ENCODE measurements around the gene GPR151. TPM values are rescaled to one million over a fixed set of nuclear protein-coding genes. Genes with fewer than 3 reads are reported as not detected.

GPR151 gene
- total and polyA plus RNA-seq, 2 of the 8 experiments (the other 6 are each of a cell fraction or from before 2014, with no cell fraction given), result 0.03 TPM; not detected in 1

DNA sequence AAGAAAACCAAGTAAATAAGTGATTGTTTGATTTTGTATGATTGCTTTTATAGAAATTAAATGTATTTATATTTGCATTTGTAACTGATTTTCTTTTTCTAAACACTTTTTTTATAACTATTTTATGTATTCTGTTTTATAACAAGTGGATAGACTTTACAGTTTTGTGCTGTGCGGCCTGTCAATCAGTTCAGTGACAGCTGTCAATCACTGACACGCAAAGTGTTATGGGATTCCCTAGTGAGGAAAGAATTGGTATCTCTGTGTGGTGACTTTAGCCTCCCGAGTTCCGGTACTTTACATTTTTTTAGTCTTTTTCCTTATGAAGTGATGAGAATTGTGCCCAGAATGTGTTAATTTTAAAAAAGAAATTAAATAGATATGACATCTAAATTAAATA is 16.3 kb downstream of the GPR151 start:
- Histone ChIP-seq H3K18ac (ENCODE audit: extremely low read depth, low read length) (no peak overlapping the region), H3K56ac (replicated peaks; ENCODE audit: insufficient read length, low read depth, low read length) (no peak overlapping the region), H2BK15ac (ENCODE audit: low read length) (no peak overlapping the region), H2BK120ac (replicated peaks; ENCODE audit: low read depth, low read length) (no peak overlapping the region), H2BK12ac (ENCODE audit: low read depth, low read length) (no peak overlapping the region), H4K20me1 (replicated peaks in 1 of 2; ENCODE audit: control insufficient read depth in 1 of 2, insufficient read depth in 2 of 2, low read length in 2 of 2) (peaks cover 0 to 1% of the 10 kb centered on the region in 2 experiments), H4K5ac (ENCODE audit: insufficient read length, low read depth, low read length) (no peak overlapping the region), H2BK5ac (ENCODE audit: low read depth, low read length) (no peak overlapping the region), H4K91ac (replicated peaks; ENCODE audit: insufficient read length, low read length) (no peak overlapping the region), H2AFZ (ENCODE audit: low read length) (no peak overlapping the region), H3K79me1 (ENCODE audit: low read depth, low read length) (no peaks in the 10 kb centered on the region; the same call in 1 of the 2 replicates), H4K8ac (ENCODE audit: extremely low read depth, insufficient read depth, low read length) (no peak overlapping the region), H3K9me3 (ENCODE audit: insufficient read depth in 2 of 2, low read depth in 1 of 2, low read length in 1 of 2) (no peaks in the 10 kb centered on the region), H3K4me2 (ENCODE audit: insufficient read depth in 1 of 2, low read depth in 2 of 2, low read length in 2 of 2) (no peak overlapping the region), H3K4me1 (replicated peaks in 1 of 4; ENCODE audit: control insufficient read depth in 3 of 4, insufficient read depth in 4 of 4, low read length in 3 of 4) (no peaks in the 10 kb centered on the region), H3K14ac (ENCODE audit: insufficient read length) (no peak overlapping the region), H3K79me2 (ENCODE audit: control insufficient read depth in 1 of 2, insufficient read depth in 2 of 2, low read length in 2 of 2) (no peaks in the 10 kb centered on the region), H2AK5ac (ENCODE audit: low read depth, low read length) (no peak overlapping the region), H3K23ac (ENCODE audit: insufficient read length) (no peak overlapping the region), H3K27me3 (replicated peaks in 1 of 4; ENCODE audit: control insufficient read depth in 3 of 4, extremely low read depth in 1 of 4, insufficient read depth in 3 of 4, low read length in 3 of 4) (no peaks in the 10 kb centered on the region), H3K9ac (replicated peaks in 1 of 4; ENCODE audit: extremely low read depth in 1 of 4, low read depth in 3 of 4, low read length in 3 of 4) (no peak overlapping the region), H3K23me2 (ENCODE audit: low read depth, low read length) (no peaks in the 10 kb centered on the region), H3K4me3 (ENCODE audit: extremely low read depth in 1 of 4, insufficient read depth in 2 of 4, low read depth in 3 of 4, low read length in 4 of 4) (no peak overlapping the region), H3K4ac (replicated peaks; ENCODE audit: insufficient read length, low read depth, low read length) (no peak overlapping the region), H2BK20ac (ENCODE audit: low read length) (no peak overlapping the region), H3K36me3 (ENCODE audit: control insufficient read depth in 2 of 4, insufficient read depth in 4 of 4, low read length in 3 of 4) (peaks cover 0 to 57% (median 12%) of the 10 kb centered on the region in 4 experiments; a peak in 4 of 8 replicates), H3K27ac (ENCODE audit: low read depth, low read length) (no peak overlapping the region)
- TF ChIP-seq CEBPB (IDR thresholded peaks at IDR 0.05; ENCODE audit: low read depth, low read length), result no peak
- POLR2A ChIA-PET (ENCODE audit: partially characterized antibody), result interaction anchor here (1.1 to 2.1 kb wide), 3 partner anchors 8 to 42 kb away, joined by 3 to 4 read pairs (median 4); no protein-coding TSS in a partner anchor
- CTCF ChIA-PET (ENCODE audit: partially characterized antibody), result interaction anchor here (1.6 kb wide), 1 partner anchor 42 kb away, joined by 3 read pairs; no protein-coding TSS in a partner anchor
- FAIRE-seq (no peak), DNase-seq (ENCODE audit: low read depth in 1 of 2, low spot score in 2 of 2) (no peak)
- WGBS, 2 experiments (ENCODE audit: extremely low coverage in 1 of 2, insufficient coverage in 1 of 2, insufficient read length in 1 of 2, insufficient replicate concordance in 2 of 2, low coverage in 1 of 2, low lambda C conversion rate in 2 of 2, missing lambda C conversion rate in 1 of 2), result 94% methylated on average over 4 of the region's 4 CpGs; no CpG with 5 or more reads in 1 of the 2 experiments
